PC-9 (cell line): ENCODE measurements around the gene TOE1. TPM values are rescaled to one million over a fixed set of nuclear protein-coding genes. Genes with fewer than 3 reads are reported as not detected.

Source experiments
- BruUV-seq: library from RNA; stranded (reverse); fragments of 400-500 nt; replicated peaks from 2 replicates; lab custom pipeline; 2021; lab: Mats Ljungman, UMichigan
- CTCF ChIA-PET: fragments of 300-600 bp; sonication (Branson Sonifier 250); formaldehyde crosslinking; loops from one replicate; lab custom pipeline; 2022; ENCODE audit warnings: antibody characterized with exemption; lab: Charles Lee
- POLR2A ChIA-PET: fragments of 300-600 bp; sonication (Branson Sonifier 250); formaldehyde crosslinking; loops from one replicate; lab custom pipeline; 2022; ENCODE audit warnings: antibody characterized with exemption; ENCODE audit not compliant: unreplicated experiment; lab: Charles Lee
- DNase-seq, 2 experiments: peaks; one replicate each; pipeline versions ENCODE4 v3.0.0 to v3.0.0-alpha.2; 2015 to 2022; ENCODE audit warnings: mixed read lengths in 1 of 2
- H2AFZ ChIP-seq: fragments of 200-600 bp; sonication (generic); 2 replicates; pipeline ENCODE4 v1.8.1; 2017; ENCODE audit warnings: antibody characterized with exemption
- H3F3A ChIP-seq: fragments of 200-600 bp; sonication (generic); 2 replicates; pipeline ENCODE4 v1.8.1; 2017; ENCODE audit warnings: antibody characterized with exemption, mild to moderate bottlenecking, low read depth; ENCODE audit not compliant: insufficient read depth
- H3K27ac ChIP-seq: fragments of 200-600 bp; sonication (generic); 2 replicates; pipeline ENCODE4 v1.6.1; 2016; ENCODE audit warnings: mixed run types
- H3K27me3 ChIP-seq: fragments of 200-600 bp; sonication (generic); 2 replicates; pipeline ENCODE4 v1.6.1; 2016; ENCODE audit warnings: low read depth, mixed run types; ENCODE audit not compliant: insufficient read depth
- H3K36me3 ChIP-seq: fragments of 200-600 bp; sonication (generic); 2 replicates; pipeline ENCODE4 v1.6.1; 2016; ENCODE audit warnings: low read depth, mixed run types
- H3K4me1 ChIP-seq: fragments of 200-600 bp; sonication (generic); replicated peaks from 2 replicates; pipeline ENCODE4 v1.6.1; 2016; ENCODE audit warnings: mixed run types; ENCODE audit not compliant: insufficient read depth
- H3K4me2 ChIP-seq: fragments of 200-600 bp; sonication (generic); 2 replicates; pipeline ENCODE4 v1.6.1; 2017; ENCODE audit warnings: mixed run types
- H3K4me3 ChIP-seq: fragments of 200-600 bp; sonication (generic); 2 replicates; pipeline ENCODE4 v1.6.1; 2016; ENCODE audit warnings: mixed run types
- H3K79me2 ChIP-seq: fragments of 200-600 bp; sonication (generic); 2 replicates; pipeline ENCODE4 v1.6.1; 2017; ENCODE audit warnings: low read depth, mixed run types
- H3K9me2 ChIP-seq: fragments of 200-600 bp; sonication (generic); 2 replicates; pipeline ENCODE4 v1.8.1; 2017; ENCODE audit warnings: mild to moderate bottlenecking; ENCODE audit not compliant: insufficient read depth
- H3K9me3 ChIP-seq: fragments of 200-600 bp; sonication (generic); 2 replicates; pipeline ENCODE4 v1.8.1; 2016; ENCODE audit warnings: low read depth; ENCODE audit not compliant: insufficient read depth
- H4K20me1 ChIP-seq: fragments of 200-600 bp; sonication (generic); 2 replicates; pipeline ENCODE4 v1.8.1; 2017; ENCODE audit not compliant: insufficient read depth
- EZH2 ChIP-seq: fragments of 200-600 bp; sonication (generic); IDR thresholded peaks from 2 replicates; pipeline ENCODE4 v1.8.0; 2017; ENCODE audit warnings: antibody characterized with exemption, low read depth
- intact Hi-C: fragments of 100-400 bp; cut with micrococcal nuclease; formaldehyde crosslinking; loops from one replicate; pipeline ENCODE4 v1.10.0; 2022; ENCODE audit not compliant: unreplicated experiment
- total RNA-seq: library from RNA; stranded (reverse); gene quantifications from 2 replicates; pipeline ENCODE4 v1.2.3, GENCODE V29; 2021
- TF ChIP-seq, protein P1 (sequence below): fragments of 200-600 bp; sonication (generic); conservative IDR thresholded peaks from 2 replicates; pipeline ENCODE4 v1.6.1; 2017; ENCODE audit warnings: mixed run types, antibody characterized with exemption, mild to moderate bottlenecking, moderate library complexity

The TOE1 gene
- total RNA-seq, 1 experiment from 2014 or later: 20.4 TPM

DNA sequence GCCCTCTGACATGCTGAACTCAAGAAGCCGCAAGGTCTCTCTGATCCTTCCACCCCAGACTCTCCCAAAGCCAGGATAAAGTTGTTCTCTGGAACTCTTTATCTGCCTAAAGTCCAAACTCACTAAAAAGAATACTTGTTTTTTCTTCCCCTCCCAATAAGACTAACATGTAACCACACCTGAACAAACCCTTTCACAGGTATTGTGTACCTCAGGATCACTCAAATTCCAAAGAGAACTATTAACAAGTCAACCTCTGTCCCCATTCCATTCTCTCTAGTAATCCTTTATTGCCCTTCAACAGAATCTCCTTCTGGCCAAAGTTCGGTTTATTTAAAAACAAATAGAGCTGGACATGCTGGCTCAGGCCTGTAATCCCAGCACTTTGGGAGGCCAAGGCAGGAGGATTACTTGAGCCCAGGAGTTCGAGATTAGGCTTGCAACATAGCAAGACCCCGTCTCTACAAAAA lies 4.1 kb upstream of the TOE1 start:
- Histone ChIP-seq H3K27me3 (no peaks in the 10 kb centered on the region), H2AFZ (no peak overlapping the region), H3K79me2 (peaks cover 38% of the 10 kb centered on the region), H3K27ac (peak overlapping the region; percentile 82), H3K4me1 (peaks cover 50% of the 10 kb centered on the region), H3F3A (peaks cover 42% of the 10 kb centered on the region), H3K36me3 (0 out of 2 replicates have a peak, but pooled peaks cover 8% of the 10 kb centered on the region), H3K4me3 (peak overlapping the region; percentile 34; the same call in 1 of the 2 replicates), H3K9me3 (no peaks in the 10 kb centered on the region), H4K20me1 (no peaks in the 10 kb centered on the region), H3K4me2 (peak overlapping the region; percentile 71), H3K9me2 (no peaks in the 10 kb centered on the region)
- intact Hi-C loops: loop anchor here (5.0 kb wide), 1 partner anchor 246 kb away; the partner anchor contains the start of gene NASP
- ChIA-PET POLR2A (interaction anchor here (0.6 to 0.8 kb wide), 8 partner anchors 8 to 848 kb away, joined by 3 to 9 read pairs (median 4); no protein-coding TSS in a partner anchor), CTCF (no interaction called here)
- TF ChIP-seq, protein P1, sequence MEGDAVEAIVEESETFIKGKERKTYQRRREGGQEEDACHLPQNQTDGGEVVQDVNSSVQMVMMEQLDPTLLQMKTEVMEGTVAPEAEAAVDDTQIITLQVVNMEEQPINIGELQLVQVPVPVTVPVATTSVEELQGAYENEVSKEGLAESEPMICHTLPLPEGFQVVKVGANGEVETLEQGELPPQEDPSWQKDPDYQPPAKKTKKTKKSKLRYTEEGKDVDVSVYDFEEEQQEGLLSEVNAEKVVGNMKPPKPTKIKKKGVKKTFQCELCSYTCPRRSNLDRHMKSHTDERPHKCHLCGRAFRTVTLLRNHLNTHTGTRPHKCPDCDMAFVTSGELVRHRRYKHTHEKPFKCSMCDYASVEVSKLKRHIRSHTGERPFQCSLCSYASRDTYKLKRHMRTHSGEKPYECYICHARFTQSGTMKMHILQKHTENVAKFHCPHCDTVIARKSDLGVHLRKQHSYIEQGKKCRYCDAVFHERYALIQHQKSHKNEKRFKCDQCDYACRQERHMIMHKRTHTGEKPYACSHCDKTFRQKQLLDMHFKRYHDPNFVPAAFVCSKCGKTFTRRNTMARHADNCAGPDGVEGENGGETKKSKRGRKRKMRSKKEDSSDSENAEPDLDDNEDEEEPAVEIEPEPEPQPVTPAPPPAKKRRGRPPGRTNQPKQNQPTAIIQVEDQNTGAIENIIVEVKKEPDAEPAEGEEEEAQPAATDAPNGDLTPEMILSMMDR: no peak
- TF ChIP-seq EZH2: no peak
- BruUV-seq: no TSS peak
- peak; percentile 29 to 95 for DNase-seq

DNA sequence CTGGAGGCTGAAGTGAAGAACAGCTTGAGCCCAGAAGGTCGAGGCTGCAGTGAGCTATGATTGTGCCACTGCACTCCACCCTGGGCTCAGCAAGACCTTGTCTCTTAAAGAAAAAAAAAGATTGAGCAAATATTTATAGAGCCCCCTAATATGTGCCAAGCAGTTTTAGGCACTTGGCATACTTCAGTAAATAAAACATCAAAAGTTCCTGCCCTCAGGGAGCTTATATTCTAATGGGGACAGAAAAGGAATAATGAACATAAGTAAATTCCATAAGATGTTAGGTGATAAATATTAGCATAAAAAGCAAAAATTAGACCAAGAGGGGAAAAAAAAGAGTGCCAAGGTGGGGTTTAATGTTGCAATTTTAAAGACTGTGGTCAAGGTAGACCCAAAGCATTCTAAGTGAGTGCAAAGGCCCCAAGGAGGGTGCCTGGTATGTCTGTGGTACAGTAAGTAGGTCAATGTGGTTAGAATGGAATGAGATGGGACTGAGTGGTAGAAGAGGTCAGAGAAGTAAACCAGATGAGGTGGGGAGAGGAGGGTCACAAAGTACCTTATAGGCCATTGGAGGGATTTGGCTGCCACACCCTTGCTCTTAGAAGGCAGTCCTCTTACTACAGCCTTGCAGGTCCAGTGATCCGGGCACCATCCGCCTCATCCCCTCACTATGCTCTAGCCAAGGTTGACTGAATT lies 2.2 kb upstream of the TOE1 start:
- no peak overlapping the region for H2AFZ ChIP-seq
- H4K20me1 ChIP-seq: no peaks in the 10 kb centered on the region
- intact Hi-C loops: loop anchor here (5.0 kb wide), 1 partner anchor 245 kb away; the partner anchor contains the start of gene NASP
- H3K79me2 ChIP-seq: peaks cover 57% of the 10 kb centered on the region
- peaks cover 61% of the 10 kb centered on the region for H3K4me1 ChIP-seq
- ChIA-PET POLR2A (no interaction called here), CTCF (interaction anchor here (0.6 to 1.6 kb wide), 2 partner anchors 34 to 1612 kb away, joined by 4 to 11 read pairs; no protein-coding TSS in a partner anchor)
- no peak overlapping the region for H3K4me3 ChIP-seq
- no peak overlapping the region for H3K27ac ChIP-seq
- no peak for TF ChIP-seq EZH2
- TF ChIP-seq, protein P1: no peak
- H3K36me3 ChIP-seq: 0 out of 2 replicates have a peak, but pooled peaks cover 8% of the 10 kb centered on the region
- H3K9me2 ChIP-seq: no peaks in the 10 kb centered on the region
- H3K27me3 ChIP-seq: no peaks in the 10 kb centered on the region
- peak overlapping the region; percentile 90; the same call in 1 of the 2 replicates for H3K4me2 ChIP-seq
- BruUV-seq: no TSS peak
- peak; percentile 18 to 51 for DNase-seq
- peaks cover 41% of the 10 kb centered on the region for H3F3A ChIP-seq
- no peaks in the 10 kb centered on the region for H3K9me3 ChIP-seq

DNA sequence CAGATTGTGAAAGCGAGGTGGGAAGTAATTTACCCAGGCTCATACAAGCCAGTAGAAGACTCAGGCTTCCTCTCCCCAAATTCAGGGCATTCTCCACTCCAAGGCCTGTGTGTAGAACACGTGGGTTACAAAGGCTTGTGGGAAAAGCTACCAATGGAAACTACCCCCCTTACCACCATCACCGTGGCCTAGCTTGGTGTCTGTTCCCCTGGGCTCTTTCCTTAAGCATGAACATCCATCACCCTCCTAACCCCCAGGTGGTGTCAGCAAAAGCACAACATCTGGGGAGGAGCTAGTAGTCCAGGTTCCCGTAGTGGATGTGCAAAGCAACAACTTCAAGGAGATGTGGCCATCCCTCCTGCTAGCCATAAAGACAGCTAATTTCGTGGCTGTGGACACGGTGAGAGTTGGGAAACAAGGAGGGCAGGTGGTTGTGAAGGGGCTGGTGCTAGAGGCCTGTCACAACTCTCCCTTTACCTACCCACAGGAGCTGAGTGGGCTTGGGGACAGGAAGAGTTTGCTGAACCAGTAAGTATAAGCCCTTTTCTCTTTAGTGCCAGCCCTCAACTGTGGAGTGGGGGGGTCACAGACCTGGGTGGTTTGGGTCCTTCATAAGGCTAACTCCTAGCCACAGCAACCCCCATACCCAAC lies 971 bp downstream of the TOE1 start:
- peaks cover 46% of the 10 kb centered on the region for H3K4me1 ChIP-seq
- no peaks in the 10 kb centered on the region for H3K9me3 ChIP-seq
- H3K4me3 ChIP-seq: peak overlapping the region; percentile 68
- H3K36me3 ChIP-seq: 0 out of 2 replicates have a peak, but pooled peaks cover 15% of the 10 kb centered on the region
- H3K27me3 ChIP-seq: no peaks in the 10 kb centered on the region
- no peak for DNase-seq
- no peak for TF ChIP-seq EZH2
- TF ChIP-seq, protein P1: no peak
- H4K20me1 ChIP-seq: no peaks in the 10 kb centered on the region
- peak overlapping the region; percentile 86 for H3K27ac ChIP-seq
- H3K79me2 ChIP-seq: peaks cover 48% of the 10 kb centered on the region
- peak overlapping the region; percentile 90 for H3K4me2 ChIP-seq
- peaks cover 34% of the 10 kb centered on the region for H3F3A ChIP-seq
- peak overlapping the region; percentile 82; the same call in 1 of the 2 replicates for H2AFZ ChIP-seq
- intact Hi-C loops: loop anchor here (1.0 to 2.0 kb wide), 5 partner anchors 7 to 610 kb away; partner anchors contain the start of gene RNU5D-1
- ChIA-PET POLR2A (interaction anchor here (0.6 to 2.3 kb wide), 9 partner anchors 8 to 1417 kb away, joined by 3 to 24 read pairs (median 9); no protein-coding TSS in a partner anchor), CTCF (interaction anchor here (0.6 to 3.0 kb wide), 4 partner anchors 16 to 558 kb away, joined by 3 to 39 read pairs (median 6); no protein-coding TSS in a partner anchor)
- H3K9me2 ChIP-seq: no peaks in the 10 kb centered on the region
- BruUV-seq: no TSS peak
